ENCODE results near the gene SFT2D1.
A peak's percentile ranks its signal among the peaks of the same experiment; 100 is the strongest.

The SFT2D1 gene

DNA sequence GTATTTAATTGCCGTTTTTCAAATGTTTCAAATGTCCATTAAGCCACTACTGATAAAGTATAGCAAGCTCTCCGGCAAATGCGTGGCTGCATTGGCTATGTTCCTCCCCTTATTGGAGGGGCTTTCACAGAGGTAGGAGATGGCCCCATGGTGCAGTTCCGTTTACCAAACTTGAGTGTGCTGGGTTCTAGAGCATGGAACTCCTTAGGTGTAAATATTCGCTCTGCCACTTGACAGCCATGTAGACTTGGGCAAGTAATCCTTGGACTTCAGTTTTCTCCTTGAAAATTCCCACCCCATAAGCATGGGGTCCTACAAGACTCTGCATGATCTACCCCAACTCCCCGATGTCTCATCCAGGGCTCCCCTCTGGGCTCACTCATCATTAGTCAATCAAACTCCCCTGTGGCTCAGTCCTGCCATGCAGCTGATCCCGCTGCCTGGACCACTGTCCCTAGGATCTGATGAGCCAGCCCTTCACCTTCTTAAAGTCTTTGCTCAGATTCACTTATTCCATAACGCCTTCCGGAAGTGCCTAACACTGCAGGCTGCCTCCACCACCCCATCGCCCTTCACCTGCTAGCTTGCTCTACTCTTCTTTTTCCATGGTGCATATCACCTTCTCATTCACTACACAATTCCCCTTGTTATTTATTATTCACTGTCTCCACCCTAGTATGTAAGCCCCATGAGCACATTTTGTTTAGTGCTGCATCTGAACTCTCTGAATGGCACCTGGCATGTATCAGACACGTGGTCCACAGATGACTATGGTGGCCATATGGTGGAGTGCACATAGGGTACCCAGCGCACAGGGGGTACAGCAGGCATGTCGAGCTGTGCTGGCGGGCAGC, 52.9 kb downstream of the SFT2D1 start:
- Histone ChIP-seq H3K4me1 (ENCODE audit: control extremely low read depth in 1 of 4, control insufficient read depth in 4 of 4, insufficient read depth in 4 of 4, low read length in 3 of 4) (peaks cover 0 to 9% (median under 1%) of the 10 kb centered on the region in 4 experiments), H3K27ac (ENCODE audit: insufficient read depth in 1 of 2, low read depth in 1 of 2, low read length in 2 of 2, poor library complexity in 1 of 2, severe bottlenecking in 2 of 2) (no peak overlapping the region), H3K27me3 (replicated peaks in 2 of 5; ENCODE audit: control insufficient read depth in 4 of 5, insufficient read depth in 5 of 5, low read length in 4 of 5) (peaks cover 0 to 4% (median 0%) of the 10 kb centered on the region in 5 experiments), H3K9me3 (ENCODE audit: control extremely low read depth in 1 of 5, control insufficient read depth in 4 of 5, insufficient read depth in 2 of 5, low read depth in 1 of 5, low read length in 4 of 5) (peaks cover 0 to 2% (median 0%) of the 10 kb centered on the region in 5 experiments), H3K4me3 (ENCODE audit: control insufficient read depth in 1 of 7, extremely low read depth in 1 of 7, insufficient read depth in 4 of 7, low read depth in 2 of 7, low read length in 6 of 7) (no peak overlapping the region), H3K36me3 (ENCODE audit: control insufficient read depth in 4 of 4, insufficient read depth in 4 of 4, low read length in 3 of 4) (no peaks in the 10 kb centered on the region)
- WGBS (ENCODE audit: insufficient coverage) = 99% methylated on average over 14 of the region's 14 CpGs
- DNase-seq = peak in 2 of 3 donors; percentile 60 to 73
- ChIA-PET POLR2A (no interaction called here), CTCF (no interaction called here)

DNA sequence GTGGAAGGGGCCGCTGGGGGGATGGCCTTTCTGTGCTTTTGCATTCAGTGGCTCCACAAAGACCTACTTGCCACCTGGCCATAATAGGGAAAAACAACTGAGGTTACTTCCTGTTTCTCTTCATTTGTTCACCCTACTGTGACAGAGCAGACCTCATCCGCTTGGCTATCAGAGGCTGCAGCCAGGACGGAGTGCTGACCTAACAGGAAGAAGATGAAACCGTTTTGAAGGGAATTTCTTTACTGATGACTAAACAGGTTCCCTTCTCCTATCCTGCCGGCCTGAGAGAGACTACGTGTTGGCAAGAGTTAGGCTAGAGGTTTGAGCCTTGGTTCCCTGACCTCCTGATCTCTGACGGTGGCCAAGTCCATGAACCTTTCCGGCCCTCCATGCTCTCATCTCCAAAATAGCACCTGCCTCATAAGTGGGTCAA, 55.5 kb downstream of the SFT2D1 start:
- peak in 2 of 3 donors; percentile 69 to 79 for DNase-seq
- no peak overlapping the region for H3K4me3 ChIP-seq (ENCODE audit: control insufficient read depth in 1 of 7, extremely low read depth in 1 of 7, insufficient read depth in 4 of 7, low read depth in 2 of 7, low read length in 6 of 7)
- H3K27me3 ChIP-seq (replicated peaks in 2 of 5; ENCODE audit: control insufficient read depth in 4 of 5, insufficient read depth in 5 of 5, low read length in 4 of 5) = peaks cover 0 to 13% (median 4%) of the 10 kb centered on the region in 5 experiments
- ChIA-PET CTCF (no interaction called here), POLR2A (interaction anchor here (0.7 kb wide), 1 partner anchor 56 kb away, joined by 3 read pairs; no protein-coding TSS in a partner anchor)
- 48% methylated on average over 8 of the region's 8 CpGs for WGBS (ENCODE audit: insufficient coverage)
- H3K4me1 ChIP-seq (ENCODE audit: control extremely low read depth in 1 of 4, control insufficient read depth in 4 of 4, insufficient read depth in 4 of 4, low read length in 3 of 4) = peaks cover 0 to 5% (median 0%) of the 10 kb centered on the region in 4 experiments
- H3K27ac ChIP-seq (ENCODE audit: insufficient read depth in 1 of 2, low read depth in 1 of 2, low read length in 2 of 2, poor library complexity in 1 of 2, severe bottlenecking in 2 of 2) = no peak overlapping the region
- peaks cover 0 to 2% (median 0%) of the 10 kb centered on the region in 5 experiments for H3K9me3 ChIP-seq (ENCODE audit: control extremely low read depth in 1 of 5, control insufficient read depth in 4 of 5, insufficient read depth in 2 of 5, low read depth in 1 of 5, low read length in 4 of 5)
- H3K36me3 ChIP-seq (ENCODE audit: control insufficient read depth in 4 of 4, insufficient read depth in 4 of 4, low read length in 3 of 4) = no peaks in the 10 kb centered on the region

DNA sequence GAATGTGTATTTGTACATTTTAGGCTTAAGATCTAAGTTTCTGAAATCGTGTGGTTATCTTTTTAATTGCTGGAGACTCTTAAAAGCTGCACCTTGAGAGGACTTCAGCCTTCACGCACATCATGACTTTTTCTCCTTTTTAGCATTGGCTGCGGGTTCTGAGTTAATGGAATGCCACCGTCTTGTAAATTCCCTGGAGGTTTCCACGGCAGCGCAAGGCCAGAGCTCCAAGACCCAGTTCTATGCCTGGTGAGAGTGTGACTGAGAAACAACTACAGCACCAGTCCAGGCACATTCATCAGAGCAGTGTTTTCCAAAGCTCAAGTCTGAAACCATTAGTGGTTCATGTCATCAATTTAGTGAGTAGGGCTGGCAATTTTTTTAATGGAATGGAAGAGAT, 57.1 kb downstream of the SFT2D1 start:
- Histone ChIP-seq H3K4me1 (ENCODE audit: control extremely low read depth in 1 of 4, control insufficient read depth in 4 of 4, insufficient read depth in 4 of 4, low read length in 3 of 4) (peaks cover 0 to 5% (median 0%) of the 10 kb centered on the region in 4 experiments), H3K27me3 (replicated peaks in 2 of 5; ENCODE audit: control insufficient read depth in 4 of 5, insufficient read depth in 5 of 5, low read length in 4 of 5) (peaks cover 0 to 14% (median 4%) of the 10 kb centered on the region in 5 experiments), H3K27ac (ENCODE audit: insufficient read depth in 1 of 2, low read depth in 1 of 2, low read length in 2 of 2, poor library complexity in 1 of 2, severe bottlenecking in 2 of 2) (no peak overlapping the region), H3K36me3 (ENCODE audit: control insufficient read depth in 4 of 4, insufficient read depth in 4 of 4, low read length in 3 of 4) (no peaks in the 10 kb centered on the region), H3K4me3 (ENCODE audit: control insufficient read depth in 1 of 7, extremely low read depth in 1 of 7, insufficient read depth in 4 of 7, low read depth in 2 of 7, low read length in 6 of 7) (no peak overlapping the region), H3K9me3 (ENCODE audit: control extremely low read depth in 1 of 5, control insufficient read depth in 4 of 5, insufficient read depth in 2 of 5, low read depth in 1 of 5, low read length in 4 of 5) (peaks cover 0 to 2% (median 0%) of the 10 kb centered on the region in 5 experiments)
- ChIA-PET POLR2A (no interaction called here), CTCF (interaction anchor here (1.4 to 2.0 kb wide), 3 partner anchors 9 to 34 kb away, joined by 3 to 8 read pairs (median 3); no protein-coding TSS in a partner anchor)
- WGBS (ENCODE audit: insufficient coverage) = 91% methylated on average over 4 of the region's 6 CpGs
- no peak for DNase-seq

DNA sequence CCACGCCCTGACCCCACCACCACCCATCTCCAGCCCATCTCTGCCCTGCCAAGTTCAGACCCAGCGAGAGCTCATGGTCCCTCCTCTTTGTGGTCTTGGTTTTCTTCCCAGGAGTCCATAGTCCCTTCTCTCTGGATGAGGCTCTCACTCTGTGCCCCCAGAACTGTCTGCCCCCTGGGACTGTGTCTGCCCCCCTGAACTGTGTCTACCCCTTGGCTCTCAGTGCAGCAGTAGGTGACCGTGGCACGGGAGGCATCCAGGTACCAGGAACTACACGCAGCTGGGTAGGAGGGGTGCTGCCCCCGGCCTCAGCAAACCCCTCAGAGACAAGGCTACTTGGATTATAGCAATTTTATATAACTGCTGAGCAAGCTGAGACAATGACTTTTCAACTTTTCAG, 57.7 kb downstream of the SFT2D1 start:
- ChIA-PET POLR2A (no interaction called here), CTCF (interaction anchor here (0.9 to 2.1 kb wide), 6 partner anchors 9 to 490 kb away, joined by 3 to 8 read pairs (median 3); no protein-coding TSS in a partner anchor)
- no peak overlapping the region for H3K4me3 ChIP-seq (ENCODE audit: control insufficient read depth in 1 of 7, extremely low read depth in 1 of 7, insufficient read depth in 4 of 7, low read depth in 2 of 7, low read length in 6 of 7)
- peaks cover 0 to 5% (median 0%) of the 10 kb centered on the region in 4 experiments for H3K4me1 ChIP-seq (ENCODE audit: control extremely low read depth in 1 of 4, control insufficient read depth in 4 of 4, insufficient read depth in 4 of 4, low read length in 3 of 4)
- DNase-seq = no peak
- no peaks in the 10 kb centered on the region for H3K36me3 ChIP-seq (ENCODE audit: control insufficient read depth in 4 of 4, insufficient read depth in 4 of 4, low read length in 3 of 4)
- H3K27me3 ChIP-seq (replicated peaks in 2 of 5; ENCODE audit: control insufficient read depth in 4 of 5, insufficient read depth in 5 of 5, low read length in 4 of 5) = peaks cover 0 to 14% (median 4%) of the 10 kb centered on the region in 5 experiments
- no peak overlapping the region for H3K27ac ChIP-seq (ENCODE audit: insufficient read depth in 1 of 2, low read depth in 1 of 2, low read length in 2 of 2, poor library complexity in 1 of 2, severe bottlenecking in 2 of 2)
- no peaks in the 10 kb centered on the region for H3K9me3 ChIP-seq (ENCODE audit: control extremely low read depth in 1 of 5, control insufficient read depth in 4 of 5, insufficient read depth in 2 of 5, low read depth in 1 of 5, low read length in 4 of 5)
- WGBS (ENCODE audit: insufficient coverage) = 92% methylated on average over 4 of the region's 6 CpGs

DNA sequence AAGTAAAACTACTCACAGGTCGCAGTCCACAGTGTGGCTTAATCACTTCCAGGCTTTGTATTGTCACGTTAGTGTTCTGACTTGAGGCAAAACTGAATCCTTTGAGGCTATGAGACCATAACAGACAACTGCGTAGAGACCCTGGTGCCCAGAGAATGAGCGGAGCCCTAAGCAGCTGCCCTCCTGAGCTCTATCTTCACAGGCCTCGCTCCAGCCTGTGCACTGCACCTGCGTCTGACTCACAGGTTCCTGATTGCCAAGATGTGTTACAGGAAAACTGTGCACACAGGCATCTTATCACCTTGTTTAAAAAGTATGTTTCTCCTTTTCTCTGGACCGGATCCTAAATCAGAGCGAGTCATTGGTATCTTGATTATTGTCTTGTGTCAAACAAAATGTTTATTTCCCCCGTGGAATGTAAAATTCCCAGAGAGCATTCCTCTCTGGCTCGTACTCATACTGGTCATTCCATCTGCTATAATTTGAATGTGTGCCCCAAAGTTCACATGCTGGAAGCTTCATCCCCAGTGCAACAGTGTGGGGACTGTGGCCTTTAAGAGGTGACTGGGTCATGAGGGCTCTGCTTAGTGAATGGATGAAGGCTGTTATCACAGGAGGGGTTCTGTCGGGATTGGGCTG, 59.8 kb downstream of the SFT2D1 start:
- DNase-seq = no peak

DNA sequence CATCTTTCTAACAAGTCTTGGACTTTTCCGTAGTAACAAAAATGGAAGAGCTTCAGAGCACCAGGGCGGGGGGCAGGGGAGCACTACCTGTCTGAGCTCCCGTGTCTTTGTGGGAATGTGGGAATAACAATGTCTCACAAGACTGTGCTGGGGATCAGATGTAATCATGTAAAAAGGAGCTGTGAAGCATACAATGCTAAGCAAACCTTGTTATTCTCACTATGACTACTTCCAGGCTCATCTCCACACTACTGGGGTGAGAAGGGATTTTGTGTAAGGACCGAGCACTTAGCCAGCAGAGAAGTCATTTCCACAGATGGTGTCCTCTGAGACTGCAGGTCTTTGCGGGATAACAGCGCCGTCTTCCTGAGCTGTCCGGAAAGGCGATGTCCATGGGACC, 61.2 kb downstream of the SFT2D1 start:
- WGBS (ENCODE audit: insufficient coverage) = 94% methylated on average over 8 of the region's 9 CpGs
- ChIA-PET POLR2A (no interaction called here), CTCF (interaction anchor here (1.1 to 3.8 kb wide), 13 partner anchors 10 to 981 kb away, joined by 3 to 31 read pairs (median 5); no protein-coding TSS in a partner anchor)
- Histone ChIP-seq H3K27me3 (replicated peaks in 2 of 5; ENCODE audit: control insufficient read depth in 4 of 5, insufficient read depth in 5 of 5, low read length in 4 of 5) (peaks cover 0 to 14% (median 4%) of the 10 kb centered on the region in 5 experiments), H3K4me1 (ENCODE audit: control extremely low read depth in 1 of 4, control insufficient read depth in 4 of 4, insufficient read depth in 4 of 4, low read length in 3 of 4) (no peaks in the 10 kb centered on the region), H3K36me3 (ENCODE audit: control insufficient read depth in 4 of 4, insufficient read depth in 4 of 4, low read length in 3 of 4) (no peaks in the 10 kb centered on the region), H3K4me3 (ENCODE audit: control insufficient read depth in 1 of 7, extremely low read depth in 1 of 7, insufficient read depth in 4 of 7, low read depth in 2 of 7, low read length in 6 of 7) (no peak overlapping the region), H3K27ac (ENCODE audit: insufficient read depth in 1 of 2, low read depth in 1 of 2, low read length in 2 of 2, poor library complexity in 1 of 2, severe bottlenecking in 2 of 2) (no peak overlapping the region), H3K9me3 (ENCODE audit: control extremely low read depth in 1 of 5, control insufficient read depth in 4 of 5, insufficient read depth in 2 of 5, low read depth in 1 of 5, low read length in 4 of 5) (peaks cover 0 to 2% (median 0%) of the 10 kb centered on the region in 5 experiments)
- no peak for DNase-seq

More for the DNA sequence above, 59.8 kb downstream of the SFT2D1 start:
- ChIA-PET CTCF (interaction anchor here (0.7 to 3.8 kb wide), 9 partner anchors 13 to 153 kb away, joined by 3 to 31 read pairs (median 3); no protein-coding TSS in a partner anchor), POLR2A (interaction anchor here (0.6 kb wide), 1 partner anchor 111 kb away, joined by 4 read pairs; no protein-coding TSS in a partner anchor)
- no peak overlapping the region for H3K4me3 ChIP-seq (ENCODE audit: control insufficient read depth in 1 of 7, extremely low read depth in 1 of 7, insufficient read depth in 4 of 7, low read depth in 2 of 7, low read length in 6 of 7)
- peaks cover 0 to 2% (median 0%) of the 10 kb centered on the region in 5 experiments for H3K9me3 ChIP-seq (ENCODE audit: control extremely low read depth in 1 of 5, control insufficient read depth in 4 of 5, insufficient read depth in 2 of 5, low read depth in 1 of 5, low read length in 4 of 5)
- H3K27me3 ChIP-seq (replicated peaks in 2 of 5; ENCODE audit: control insufficient read depth in 4 of 5, insufficient read depth in 5 of 5, low read length in 4 of 5) = peaks cover 0 to 14% (median 4%) of the 10 kb centered on the region in 5 experiments
- 97% methylated on average over 9 of the region's 11 CpGs for WGBS (ENCODE audit: insufficient coverage)
- peaks cover 0 to 5% (median 0%) of the 10 kb centered on the region in 4 experiments for H3K4me1 ChIP-seq (ENCODE audit: control extremely low read depth in 1 of 4, control insufficient read depth in 4 of 4, insufficient read depth in 4 of 4, low read length in 3 of 4)
- no peak overlapping the region for H3K27ac ChIP-seq (ENCODE audit: insufficient read depth in 1 of 2, low read depth in 1 of 2, low read length in 2 of 2, poor library complexity in 1 of 2, severe bottlenecking in 2 of 2)
- no peaks in the 10 kb centered on the region for H3K36me3 ChIP-seq (ENCODE audit: control insufficient read depth in 4 of 4, insufficient read depth in 4 of 4, low read length in 3 of 4)

Measured in common myeloid progenitor, CD34-positive (primary cell).